Epithelial cell of esophagus (primary cell): ENCODE data around the gene SLC4A8.

Experiments
- DNase-seq: peaks from one replicate; pipeline ENCODE4 v3.0.0; 2010; ENCODE audit warnings: low read depth
- H3K4me3 ChIP-seq: 2 replicates; pipeline ENCODE4 v1.5.1; 2011; ENCODE audit warnings: mild to moderate bottlenecking, low read length, control low read depth
- CTCF ChIP-seq: IDR thresholded peaks from 2 replicates; pipeline ENCODE4 v1.5.1; 2011; ENCODE audit warnings: low read depth, mild to moderate bottlenecking, low read length, control low read depth, inconsistent platforms; ENCODE audit not compliant: insufficient read depth; ENCODE audit errors: missing control alignments

Gene SLC4A8

GRCh38 chr12:51547606-51548005, 123.0 kb downstream of the SLC4A8 start:
- no peak overlapping the region for H3K4me3 ChIP-seq
- no peak for DNase-seq
- TF ChIP-seq CTCF = no peak

GRCh38 chr12:51548241-51548640, 123.6 kb downstream of the SLC4A8 start:
- no peak for DNase-seq
- no peak for TF ChIP-seq CTCF

GRCh38 chr12:51549637-51550036, 125.0 kb downstream of the SLC4A8 start:
- TF ChIP-seq CTCF = no peak
- no peak for DNase-seq
- no peak overlapping the region for H3K4me3 ChIP-seq

More at GRCh38 chr12:51548241-51548640, 123.6 kb downstream of the SLC4A8 start:
- no peak overlapping the region for H3K4me3 ChIP-seq
